DMS153 treated with DMSO at 0.1 percent for 48 hours (cell line): ENCODE results near the gene SLIT1.

Experiments
- DNase-seq: peaks from one replicate; lab custom pipeline; 2025; ENCODE audit not compliant: unreplicated experiment; lab: John Stamatoyannopoulos, UW

Gene SLIT1

DNA sequence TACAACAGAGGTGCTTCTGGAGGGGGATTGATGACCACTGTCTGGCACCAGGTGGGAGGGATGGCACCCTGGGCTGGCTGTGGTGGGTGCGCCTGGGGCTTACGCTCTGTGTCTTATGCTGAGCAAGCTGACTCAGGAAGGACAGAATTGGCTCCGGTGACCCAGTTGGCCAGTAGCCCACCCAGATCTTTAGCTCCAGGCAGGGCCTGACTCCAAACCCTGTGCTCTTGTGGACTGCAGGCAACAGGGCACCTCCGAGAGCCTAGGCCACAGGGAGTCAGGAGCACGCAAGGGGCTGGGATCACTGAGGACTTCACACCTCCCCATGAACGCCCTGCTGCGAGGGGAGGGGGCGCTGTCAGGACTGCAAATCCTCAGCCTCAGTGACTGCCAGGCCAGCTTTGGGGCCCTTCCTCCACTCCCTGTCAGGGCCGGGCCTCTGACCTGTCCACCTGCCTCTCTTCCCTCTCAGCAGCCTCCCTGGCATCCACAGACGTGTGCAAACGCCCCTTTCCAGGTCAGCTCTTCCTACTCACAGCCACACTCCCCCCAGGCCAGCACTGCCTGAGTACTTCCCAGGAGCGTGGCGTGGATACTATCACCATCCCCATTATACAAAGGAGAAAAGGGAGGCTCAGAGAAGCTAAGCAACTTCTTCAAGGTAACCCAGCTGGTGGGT is 118.7 kb downstream of the SLIT1 start:
- DNase-seq: no peak

DNA sequence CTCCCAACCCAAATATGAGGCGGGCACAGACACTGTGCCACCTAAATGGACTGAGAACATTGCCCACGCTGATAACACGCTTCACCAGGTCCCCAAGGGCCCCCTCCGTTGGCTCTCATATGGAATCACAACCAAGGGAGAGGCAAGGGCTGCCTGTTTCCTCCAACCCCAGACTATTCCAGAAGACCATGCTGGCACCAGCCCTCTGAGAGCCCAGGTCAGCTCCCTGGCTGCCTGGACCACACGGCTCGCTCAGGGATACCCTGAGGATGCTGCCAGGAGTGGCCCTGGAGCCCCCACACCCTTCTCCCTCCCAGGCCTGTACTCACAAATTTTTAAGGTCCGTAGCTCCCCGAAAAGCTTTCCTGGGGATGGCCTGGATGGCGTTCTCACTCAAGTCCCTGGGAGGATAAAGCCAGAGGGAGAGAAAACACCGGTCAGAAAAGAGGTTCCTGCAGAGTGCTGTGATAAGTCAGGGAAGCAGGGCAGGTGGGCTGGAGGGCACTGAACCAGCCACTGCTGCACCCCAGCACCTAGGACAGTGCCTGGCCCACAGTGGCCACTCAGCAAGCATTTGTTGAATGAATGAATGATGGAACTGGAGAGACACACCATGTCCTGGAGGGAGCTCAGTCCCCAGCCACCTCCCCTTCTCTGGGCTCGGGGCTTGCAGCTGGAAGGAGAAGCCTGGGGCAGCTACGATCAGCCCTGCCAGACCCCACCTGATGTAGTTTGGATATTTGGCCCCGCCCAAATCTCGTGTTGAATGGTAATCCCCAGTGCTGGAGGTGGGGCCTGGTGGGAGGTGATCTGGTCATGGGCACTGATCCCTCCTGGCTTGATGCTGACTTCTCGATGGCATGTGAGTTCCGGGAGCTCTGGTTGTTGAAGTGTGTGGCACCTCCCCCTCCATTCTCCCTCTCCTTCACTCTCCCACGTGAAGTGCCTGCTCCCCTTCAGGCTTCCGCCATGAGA is 119.8 kb downstream of the SLIT1 start:
- DNase-seq: no peak

DNA sequence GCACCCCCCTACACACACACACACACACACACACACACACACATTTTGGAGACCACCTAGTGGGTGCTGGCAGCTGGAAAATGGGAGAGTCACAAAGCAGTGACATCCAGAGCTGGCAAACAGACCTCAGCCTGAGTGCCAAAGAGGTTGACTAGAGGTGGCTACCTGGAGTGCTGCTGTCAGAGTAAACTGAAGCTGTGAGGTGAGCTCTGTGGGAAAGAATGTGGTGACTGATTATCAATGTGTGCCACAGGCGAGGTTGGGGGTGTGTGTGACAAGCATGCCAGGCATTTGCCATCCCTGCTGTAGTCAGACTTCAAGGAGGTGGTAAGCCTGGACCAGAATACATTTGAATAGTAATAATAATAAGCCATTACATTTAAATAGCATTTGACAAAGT is 120.6 kb downstream of the SLIT1 start:
- DNase-seq: no peak

DNA sequence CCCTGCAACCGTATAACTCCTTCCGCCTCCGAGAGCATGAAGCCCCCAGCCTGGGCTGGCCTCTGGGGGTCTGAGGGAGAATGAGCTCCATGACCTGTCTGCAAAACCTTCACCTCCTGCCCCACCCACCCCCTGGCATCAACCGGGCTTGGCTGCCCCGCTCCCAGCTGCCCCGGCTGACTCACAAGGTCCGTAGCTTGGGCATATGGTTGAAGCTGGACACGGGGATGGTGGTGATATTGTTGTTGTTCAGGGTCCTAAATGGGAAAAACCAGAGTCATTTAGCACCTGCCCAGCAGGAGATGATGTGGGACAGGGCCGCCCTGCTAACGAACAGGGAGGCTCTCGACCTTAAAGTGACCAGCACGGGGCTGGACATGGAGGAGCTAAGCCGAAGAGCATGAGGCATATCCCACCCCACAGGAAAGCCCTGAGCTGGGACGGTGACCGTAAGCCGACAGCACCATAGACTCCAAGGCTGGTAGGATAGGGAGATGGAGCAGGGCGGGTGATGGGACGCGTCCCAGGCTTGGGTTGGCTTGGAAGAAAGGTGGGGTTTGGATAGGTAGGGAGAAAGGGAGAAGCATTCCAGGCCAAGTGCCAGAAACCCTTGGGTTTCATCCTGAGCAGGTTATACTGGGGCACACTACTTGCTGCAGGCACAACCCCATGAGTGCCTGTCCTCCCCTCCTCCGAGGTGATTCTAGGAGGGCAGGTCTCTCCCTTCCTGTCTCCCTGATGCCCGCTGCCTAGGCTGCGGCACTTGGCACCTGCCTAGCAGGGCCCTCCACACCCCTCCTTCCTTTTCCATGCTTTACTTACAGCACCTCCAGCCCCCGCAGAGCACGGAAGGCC is 121.5 kb downstream of the SLIT1 start:
- no peak for DNase-seq

DNA sequence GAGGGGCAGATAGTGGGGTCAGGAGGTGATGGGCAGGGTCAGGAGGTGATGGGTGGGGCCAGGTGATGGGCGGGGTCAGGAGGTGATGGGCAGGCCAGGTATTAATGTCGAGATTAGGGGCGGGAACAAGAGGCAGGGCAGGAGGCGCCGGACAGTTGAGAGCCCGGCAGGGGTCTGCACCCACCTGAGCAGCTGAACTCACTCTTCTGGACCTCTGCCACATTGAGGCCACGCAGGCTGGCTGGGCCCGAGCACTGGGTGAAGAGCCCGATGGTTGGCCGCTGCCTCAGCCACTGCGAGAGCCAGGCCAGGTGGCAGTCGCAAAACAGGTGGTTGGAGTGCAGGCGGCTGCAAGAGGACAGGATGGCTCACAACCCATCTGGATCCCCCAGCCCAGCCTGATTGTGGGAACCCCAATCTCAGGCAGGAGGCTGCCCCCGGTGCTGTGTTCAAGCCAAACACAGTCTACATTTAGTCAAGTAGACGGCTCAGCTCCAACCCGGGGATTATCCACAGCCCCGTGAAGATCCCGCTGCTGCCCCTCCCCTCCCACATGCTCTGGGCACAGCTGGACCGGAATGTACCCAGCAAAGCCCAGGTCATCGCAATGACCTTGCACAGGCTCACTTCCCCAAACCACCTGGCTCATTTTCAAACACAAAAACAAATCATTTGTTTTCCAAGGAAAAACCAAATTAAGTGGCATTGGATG is 122.3 kb downstream of the SLIT1 start:
- no peak for DNase-seq

- no peak for DNase-seq
These were observed 123.3 kb downstream of the SLIT1 start for GRCh38 chr10:97062456-97062855.

DNA sequence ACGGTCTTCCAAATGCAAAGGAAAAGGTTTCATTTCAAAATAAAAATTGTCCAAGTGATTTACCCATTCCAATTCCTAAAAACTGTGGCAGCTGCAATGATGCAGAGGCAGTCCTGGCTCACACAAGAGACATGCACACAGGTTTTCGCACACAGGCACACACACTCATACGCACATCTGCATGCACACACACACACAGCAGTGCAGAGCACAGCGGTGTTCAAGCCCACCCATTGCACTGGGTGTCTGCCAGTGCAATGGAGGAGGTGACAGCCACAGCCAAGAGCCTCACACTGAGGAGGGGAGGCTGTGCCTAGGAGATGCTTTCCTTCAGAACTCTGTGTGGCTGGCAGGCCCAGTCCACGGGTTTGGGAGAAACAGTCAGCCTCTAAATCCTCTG is 123.7 kb downstream of the SLIT1 start:
- DNase-seq: no peak

DNA sequence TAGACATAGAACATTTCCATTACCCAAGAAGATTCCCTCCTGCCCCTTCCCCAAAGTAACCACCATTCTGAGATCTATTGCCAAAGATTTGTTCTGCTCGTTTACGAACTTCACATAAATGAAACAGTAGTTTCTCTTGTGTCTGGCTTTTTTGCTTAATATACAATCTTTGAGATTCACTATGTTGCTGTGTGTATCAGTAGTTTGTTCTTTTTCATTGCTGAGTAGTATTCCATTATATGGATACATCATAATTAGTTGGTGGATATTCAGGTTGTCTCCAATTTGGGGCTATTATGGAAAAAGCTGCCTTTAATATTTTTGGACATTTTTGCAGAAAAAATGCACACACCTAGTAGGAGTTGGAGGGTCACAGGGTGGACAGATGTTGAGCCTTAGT is 124.3 kb downstream of the SLIT1 start:
- DNase-seq: no peak

DNA sequence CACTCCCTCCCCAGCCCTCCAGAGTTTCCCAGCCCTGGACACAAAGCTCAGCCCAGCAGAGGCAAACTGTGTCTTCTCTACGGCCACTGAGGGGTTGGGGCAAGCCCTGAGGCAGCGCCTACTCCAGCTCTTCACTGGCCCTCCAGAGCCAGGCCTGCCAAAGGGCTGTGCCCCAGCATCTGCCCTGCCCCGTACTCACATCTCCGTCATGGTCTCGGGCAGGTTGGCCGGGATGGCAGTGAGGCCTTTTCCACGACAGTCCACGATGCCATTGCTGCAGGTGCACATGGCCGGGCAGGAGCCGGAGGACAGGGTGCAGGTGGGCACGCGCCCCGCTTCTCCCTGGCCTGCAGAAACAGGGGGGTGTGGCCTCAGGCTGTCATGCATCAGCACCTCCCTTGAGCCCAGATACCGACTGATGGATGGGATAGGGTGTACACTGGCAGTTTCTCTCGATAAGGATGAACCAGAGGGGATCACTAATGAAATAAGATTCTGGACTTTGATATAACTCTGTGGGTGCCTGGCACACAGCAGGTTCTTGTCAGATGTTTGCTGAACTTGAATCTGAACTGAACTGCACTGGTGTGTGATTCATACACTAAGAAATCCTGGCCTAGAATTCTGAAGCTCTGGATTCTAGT is 125.2 kb downstream of the SLIT1 start:
- DNase-seq: no peak

DNA sequence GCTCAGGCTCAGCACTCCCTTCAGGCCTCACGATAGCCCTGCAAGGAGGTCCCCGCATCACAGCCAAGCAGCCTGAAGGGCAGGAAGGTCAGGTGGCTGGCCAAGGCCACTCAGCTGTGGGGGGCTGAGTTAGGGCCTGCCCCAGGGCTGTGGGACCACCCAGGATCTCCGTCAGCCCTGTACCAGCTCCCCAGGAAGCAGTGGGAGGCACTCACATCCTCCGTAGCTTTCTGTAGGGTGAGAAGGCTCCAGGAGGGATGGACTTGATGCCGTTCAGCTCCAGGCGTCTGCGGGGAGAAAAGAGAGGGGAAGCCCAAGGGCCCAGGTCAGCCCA is 125.9 kb downstream of the SLIT1 start:
- DNase-seq: no peak

- no peak for DNase-seq
These were observed 126.5 kb downstream of the SLIT1 start for GRCh38 chr10:97059006-97059871.

DNA sequence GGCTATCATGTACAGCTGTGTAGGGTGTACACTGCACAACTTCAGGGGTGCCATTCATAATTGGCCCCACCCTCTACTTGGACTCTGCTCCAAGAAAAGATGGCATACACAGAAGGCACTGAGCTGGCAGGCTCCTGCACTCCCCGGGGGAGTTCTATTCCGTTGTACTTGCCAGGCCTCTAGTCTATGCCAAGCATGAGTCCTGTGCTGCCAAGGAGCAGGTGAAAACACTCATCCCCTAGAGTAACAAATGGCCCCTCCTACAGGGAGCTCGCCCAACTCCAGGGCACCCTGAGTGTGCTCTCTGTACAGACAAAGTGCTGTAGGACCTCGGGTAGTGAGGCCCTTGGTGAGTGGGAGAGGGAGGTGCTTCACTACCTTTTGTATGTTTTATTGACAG is 127.2 kb downstream of the SLIT1 start:
- no peak for DNase-seq

GRCh38 chr10:97057491-97058235 is 128.1 kb downstream of the SLIT1 start:
- no peak for DNase-seq

DNA sequence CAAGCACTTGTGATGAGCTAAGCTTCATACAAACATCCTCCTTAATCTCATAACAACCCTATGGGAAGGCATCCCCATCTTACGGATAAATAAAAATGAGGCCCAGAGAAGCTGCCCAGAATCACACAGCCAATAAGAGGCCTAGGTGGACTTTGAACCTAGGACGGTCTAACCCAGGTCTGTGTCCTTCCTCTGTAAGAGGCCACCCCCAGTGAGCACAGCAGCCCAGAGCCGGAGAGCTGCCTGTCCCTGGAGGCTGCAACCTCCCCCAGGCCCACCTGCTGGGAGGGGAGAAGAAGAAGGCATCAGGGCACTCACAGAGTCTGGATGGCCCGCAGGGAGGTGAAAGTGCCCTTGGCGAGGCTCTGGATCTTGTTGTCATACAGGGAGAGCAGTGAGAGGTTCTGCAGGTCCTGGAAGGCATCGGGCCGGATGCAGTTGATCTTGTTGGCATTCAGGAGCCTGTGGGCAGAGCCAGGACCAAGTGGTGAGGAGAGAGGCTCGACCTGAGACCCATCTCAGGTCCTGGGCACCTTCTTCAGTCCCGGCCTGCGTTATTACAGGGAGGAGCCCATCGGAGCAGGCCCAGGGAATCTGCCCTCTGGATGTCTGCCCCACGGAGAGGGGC is 129.6 kb downstream of the SLIT1 start:
- DNase-seq: no peak

GRCh38 chr10:97053276-97053675 is 132.5 kb downstream of the SLIT1 start:
- no peak for DNase-seq

GRCh38 chr10:97050956-97051496 is 134.7 kb downstream of the SLIT1 start:
- no peak for DNase-seq

DNA sequence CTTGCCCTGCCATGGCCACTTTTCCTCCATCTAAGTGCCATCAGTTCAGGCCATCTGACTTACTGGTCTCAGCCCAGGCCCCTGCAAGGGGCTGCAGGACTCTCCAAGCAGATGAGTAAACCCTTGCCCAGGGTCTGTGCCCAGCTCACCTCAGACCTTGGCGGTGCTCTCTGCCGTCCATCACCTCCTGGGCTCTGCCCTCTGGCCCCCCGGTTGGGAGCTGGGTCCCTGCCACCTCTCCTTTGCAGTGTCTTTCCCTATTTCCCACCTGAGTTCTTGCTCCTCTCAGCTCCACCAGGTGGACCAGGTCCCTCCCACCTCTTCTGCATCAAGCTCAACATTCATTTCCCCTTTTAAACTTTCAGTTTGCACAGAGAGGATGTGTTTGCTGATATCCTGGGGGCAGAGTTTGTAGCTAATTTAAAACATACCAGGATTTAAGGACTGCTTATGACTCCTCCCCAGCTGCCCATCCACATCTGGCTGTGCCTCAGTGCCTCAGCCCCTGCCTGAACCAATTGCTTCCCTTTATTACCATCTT is 135.5 kb downstream of the SLIT1 start:
- DNase-seq: no peak

DNA sequence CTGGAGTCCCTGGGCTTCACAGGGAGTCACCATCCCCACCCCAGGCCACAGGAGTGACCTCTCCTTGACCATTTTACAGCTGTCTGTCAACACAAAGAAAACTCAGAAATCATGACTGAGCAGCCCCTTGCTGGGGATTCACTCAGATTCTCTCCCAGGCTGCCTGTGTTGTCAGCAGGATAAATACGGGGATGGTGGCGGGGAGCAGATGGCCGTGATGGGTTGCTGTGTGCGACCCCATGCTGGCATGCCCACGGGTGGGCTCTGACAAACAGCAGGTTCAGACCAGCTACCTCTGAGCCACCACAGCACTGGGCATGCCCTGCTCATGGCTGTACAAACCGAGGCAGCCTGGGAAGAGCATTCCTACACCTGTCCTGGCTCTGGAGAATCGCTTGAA is 136.1 kb downstream of the SLIT1 start:
- DNase-seq: no peak
